Thyroid gland (tissue), 4 donors: ENCODE measurements around the gene NPIPA2.
"Not testable (repeated sequence)": the region's sequence is repeated elsewhere in the genome, so short reads cannot be mapped to it uniquely, and the experiment has no call there.

Source experiments
- POLR2A ChIP-seq, 2 donors: fragments of 450-650 bp; IDR thresholded peaks; one replicate each; pipeline ENCODE4 v1.6.1; 2017; ENCODE audit warnings: antibody characterized with exemption in 2 of 2, mild to moderate bottlenecking in 2 of 2, moderate library complexity in 1 of 2
- TF ChIP-seq, protein P1 (sequence below), 6 experiments: fragments of 200-600 bp in 3 of 6; fragments of 450-650 bp in 3 of 6; sonication (generic) in 3 of 6; IDR thresholded peaks; one replicate each; pipeline ENCODE4 v1.5.1; 2016 to 2019; ENCODE audit warnings: antibody characterized with exemption in 6 of 6, mild to moderate bottlenecking in 2 of 6, inconsistent platforms in 1 of 6, moderate library complexity in 1 of 6

DNA sequence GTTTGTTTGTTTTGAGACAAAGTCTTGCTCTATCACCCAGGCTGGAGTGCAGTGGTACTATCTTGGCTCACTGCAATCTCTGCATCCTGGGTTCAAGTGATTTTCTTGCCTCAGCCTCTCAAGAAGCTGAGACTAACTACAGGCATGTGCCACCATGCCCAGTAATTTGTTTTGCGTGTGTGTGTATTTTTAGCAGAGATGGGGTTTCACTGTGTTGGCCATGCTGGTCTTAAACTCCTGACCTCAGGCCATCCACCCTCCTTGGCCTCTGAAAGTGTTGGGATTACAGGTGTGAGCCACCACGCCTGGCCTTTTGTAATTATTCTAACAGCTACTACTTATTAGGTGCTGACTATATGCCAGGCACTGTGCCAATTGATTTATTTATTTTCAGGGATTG, 33.3 kb downstream of the NPIPA2 start:
- TF ChIP-seq, protein P1, sequence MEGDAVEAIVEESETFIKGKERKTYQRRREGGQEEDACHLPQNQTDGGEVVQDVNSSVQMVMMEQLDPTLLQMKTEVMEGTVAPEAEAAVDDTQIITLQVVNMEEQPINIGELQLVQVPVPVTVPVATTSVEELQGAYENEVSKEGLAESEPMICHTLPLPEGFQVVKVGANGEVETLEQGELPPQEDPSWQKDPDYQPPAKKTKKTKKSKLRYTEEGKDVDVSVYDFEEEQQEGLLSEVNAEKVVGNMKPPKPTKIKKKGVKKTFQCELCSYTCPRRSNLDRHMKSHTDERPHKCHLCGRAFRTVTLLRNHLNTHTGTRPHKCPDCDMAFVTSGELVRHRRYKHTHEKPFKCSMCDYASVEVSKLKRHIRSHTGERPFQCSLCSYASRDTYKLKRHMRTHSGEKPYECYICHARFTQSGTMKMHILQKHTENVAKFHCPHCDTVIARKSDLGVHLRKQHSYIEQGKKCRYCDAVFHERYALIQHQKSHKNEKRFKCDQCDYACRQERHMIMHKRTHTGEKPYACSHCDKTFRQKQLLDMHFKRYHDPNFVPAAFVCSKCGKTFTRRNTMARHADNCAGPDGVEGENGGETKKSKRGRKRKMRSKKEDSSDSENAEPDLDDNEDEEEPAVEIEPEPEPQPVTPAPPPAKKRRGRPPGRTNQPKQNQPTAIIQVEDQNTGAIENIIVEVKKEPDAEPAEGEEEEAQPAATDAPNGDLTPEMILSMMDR (IDR thresholded peaks at IDR 0.05): not testable (repeated sequence)
- TF ChIP-seq POLR2A (IDR thresholded peaks at IDR 0.05): not testable (repeated sequence)
